NCI-H82 (cell line): ENCODE data around the gene SDR42E2.
"Not testable (repeated sequence)": the region's sequence is repeated elsewhere in the genome, so short reads cannot be mapped to it uniquely, and the experiment has no call there.

Source experiments
- DNase-seq: peaks from one replicate; lab custom pipeline; 2025; lab: John Stamatoyannopoulos, UW

Gene SDR42E2

DNA sequence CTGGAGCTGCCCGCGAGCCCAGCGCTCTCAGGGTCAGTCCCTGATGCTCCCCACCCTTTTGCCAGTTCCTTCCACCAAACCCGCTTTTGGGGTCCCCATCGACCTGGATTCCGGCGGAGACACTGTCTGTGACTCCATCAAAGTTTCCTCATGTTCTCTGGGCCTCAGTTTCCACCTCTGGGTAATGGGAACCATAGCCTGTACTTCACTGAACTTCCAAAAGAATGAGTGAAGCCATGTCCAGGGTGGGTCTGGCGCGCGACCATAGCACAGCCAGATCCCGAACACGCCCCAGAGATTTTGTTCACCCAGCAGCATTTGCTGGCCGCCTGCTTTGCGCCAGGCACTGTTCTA is 327 bp downstream of the SDR42E2 start:
- no peak for DNase-seq

DNA sequence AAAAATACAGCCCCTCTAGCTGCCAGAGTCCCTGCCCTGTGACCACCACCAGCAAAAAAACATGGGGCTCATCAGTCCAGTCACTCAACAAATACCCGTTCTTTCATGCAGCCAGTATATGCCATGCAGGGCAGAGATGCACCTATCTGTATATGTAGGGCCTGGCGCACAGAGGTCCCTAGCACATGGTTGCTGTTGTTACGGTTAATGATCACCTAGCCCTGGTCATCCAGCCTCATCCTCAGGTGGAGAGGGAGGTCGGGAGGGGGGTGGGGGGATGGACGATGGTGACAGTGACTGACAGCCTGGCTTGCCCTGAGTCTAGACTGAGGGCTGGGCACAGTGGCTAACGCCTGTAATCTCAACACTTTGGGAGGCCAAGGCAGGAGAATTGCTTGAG is 1.5 kb downstream of the SDR42E2 start:
- no peak for DNase-seq

DNA sequence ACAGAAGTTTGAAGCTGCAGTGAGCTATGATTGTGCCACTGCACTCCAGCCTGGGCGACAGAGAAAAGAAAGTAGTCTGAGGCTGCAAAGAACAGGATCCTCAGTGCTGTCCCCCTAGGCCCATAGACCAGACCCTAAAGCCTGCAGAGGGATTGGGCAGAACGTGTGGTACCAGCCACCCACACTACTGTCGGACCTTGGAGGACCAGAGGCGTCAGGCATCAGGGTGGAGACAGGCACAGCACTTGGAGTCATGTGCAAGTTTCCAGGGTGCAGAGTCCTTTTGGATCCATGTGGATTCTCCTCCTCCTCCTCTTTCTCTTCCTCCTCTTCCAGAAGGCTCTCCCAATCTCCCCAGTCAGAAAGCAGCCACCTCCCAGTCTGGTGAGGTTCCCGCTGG is 2.2 kb downstream of the SDR42E2 start:
- no peak for DNase-seq

DNA sequence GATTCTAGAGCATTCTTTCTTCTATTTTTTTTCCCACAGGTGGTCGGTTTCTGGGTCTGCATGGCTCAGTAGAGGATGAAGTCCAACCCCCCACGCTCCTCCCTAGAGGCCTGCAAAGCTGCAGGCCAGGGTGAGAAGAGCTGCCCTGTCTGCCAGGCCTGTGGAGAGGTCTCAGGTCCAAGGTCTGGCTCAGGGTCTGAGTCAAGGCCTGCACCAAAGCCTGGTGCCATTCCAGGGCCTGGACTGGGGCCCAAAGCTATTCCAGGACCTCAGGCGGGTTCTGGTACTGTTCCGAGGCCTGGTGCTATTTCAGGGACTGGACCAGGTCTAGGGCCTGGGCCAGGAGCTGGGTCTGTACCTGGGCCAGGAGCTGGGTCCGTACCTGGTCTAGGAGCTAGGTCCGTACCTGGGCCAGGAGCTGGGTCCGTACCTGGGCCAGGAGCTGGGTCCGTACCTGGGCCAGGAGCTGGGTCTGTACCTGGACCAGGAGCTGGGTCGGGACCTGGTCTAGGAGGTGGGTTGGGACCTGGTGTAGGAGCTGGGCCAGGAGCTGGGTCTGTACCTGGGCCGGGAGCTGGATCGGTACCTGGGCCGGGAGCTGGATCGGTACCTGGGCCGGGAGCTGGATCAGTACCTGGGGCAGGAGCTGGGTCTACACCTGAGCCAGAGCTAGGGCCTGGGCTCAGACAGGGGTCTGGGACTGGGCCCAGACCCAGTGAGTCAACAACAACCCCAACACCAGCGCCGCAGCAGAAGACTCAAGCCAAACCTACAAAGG is 3.4 kb downstream of the SDR42E2 start:
- no peak for DNase-seq

DNA sequence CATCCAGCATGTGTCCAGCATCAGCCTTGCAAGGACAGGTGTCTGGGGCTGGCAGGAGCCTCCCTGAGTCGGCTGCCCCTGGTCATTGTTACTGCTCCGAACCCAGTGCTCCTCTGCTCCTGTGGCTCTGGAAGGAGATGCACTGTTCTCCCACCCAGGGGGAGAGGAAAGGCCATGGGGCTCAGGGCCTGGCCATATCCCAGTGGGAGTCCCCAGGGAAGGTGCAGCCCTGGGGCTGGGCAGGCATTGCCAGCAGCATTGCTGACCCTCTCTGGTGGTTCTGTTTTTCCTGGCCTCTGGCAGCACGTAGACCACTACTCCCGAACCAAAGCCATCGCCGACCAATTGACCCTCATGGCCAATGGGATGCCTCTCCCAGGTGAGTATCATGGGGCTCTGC is 9.6 kb downstream of the SDR42E2 start:
- DNase-seq, result no peak

DNA sequence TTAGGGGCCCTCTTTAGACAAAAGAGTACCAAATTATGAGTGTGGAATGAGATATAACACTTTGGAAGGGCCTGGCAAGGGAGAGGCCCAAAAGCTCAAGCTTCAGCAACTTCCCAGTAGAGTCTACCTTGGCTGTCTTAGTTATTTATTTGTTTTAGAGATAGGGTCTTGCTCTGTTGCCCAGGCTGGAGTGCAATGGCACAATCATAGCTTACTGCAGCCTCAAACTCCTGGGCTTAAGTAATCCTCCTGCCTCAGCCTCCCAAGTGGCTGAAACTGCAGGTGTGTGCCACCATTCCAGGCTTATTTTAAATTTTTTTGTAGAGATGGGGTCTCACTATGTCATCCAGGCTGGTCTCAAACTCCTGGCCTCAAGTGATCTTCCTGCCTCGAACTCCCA is 10.3 kb downstream of the SDR42E2 start:
- not testable (repeated sequence) for DNase-seq

DNA sequence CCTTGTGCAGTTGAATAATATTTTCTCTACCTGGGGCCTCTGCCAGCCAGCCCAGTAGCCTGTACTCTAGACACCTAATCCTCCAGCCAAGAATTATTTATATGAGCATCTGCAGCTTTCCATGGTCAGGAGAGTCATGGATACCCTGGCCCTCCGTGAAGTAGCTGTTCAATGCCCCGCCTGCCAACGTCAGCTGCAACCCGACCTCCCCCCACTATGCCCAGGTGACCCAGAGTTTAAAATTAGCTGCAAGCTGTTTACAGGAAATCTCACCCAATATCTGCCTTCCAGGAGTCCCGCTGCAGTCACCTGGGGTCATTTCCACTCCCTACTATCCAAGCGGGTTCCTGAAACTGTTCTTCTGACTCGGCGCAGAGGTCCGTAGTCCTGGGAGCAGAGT is 12.3 kb downstream of the SDR42E2 start:
- DNase-seq, result no peak

DNA sequence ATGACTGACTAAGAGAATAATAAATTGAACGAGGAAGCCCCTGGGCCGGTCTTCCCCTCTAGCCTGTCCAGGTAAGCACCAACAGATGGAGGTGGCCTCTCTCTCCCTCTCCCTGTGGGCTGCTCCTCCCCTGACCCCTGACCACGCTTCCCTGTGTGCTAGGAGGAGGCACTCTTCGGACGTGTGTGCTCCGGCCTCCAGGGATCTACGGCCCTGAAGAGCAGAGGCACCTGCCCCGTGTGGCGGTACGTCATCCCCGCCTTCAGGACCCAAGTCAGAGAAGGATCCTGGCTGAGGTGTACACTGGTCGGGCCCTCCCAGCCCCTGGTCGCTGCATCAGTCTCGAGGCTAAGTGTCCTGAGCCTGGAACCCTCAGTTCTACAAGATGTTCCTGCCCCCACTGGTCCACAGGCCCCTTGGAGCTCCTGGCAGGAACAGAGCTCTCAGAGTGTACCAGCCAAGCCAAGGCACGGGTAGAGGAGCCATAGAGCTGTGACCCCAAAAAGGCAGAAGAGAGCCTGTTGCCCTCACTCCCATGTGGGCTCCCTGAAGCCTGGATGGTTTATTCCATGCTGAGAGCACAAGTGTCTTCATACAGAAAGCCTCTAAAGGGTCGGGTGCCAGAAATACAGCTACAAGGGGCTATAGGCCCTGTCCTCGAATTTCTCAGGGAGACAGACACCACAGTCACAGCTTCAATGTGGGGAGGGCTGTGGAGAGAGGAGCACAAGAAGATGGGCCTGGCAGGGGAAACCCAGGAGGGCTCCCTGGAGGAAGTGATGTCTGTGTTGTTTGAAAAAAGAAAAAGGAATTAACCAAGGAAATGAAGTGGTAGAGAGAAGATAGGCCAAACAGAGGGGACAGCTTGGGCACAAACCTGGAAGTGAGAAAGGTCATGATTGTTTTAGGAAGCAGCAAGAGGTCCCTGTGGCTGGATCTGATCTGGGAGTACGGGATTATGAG is 15.9 kb downstream of the SDR42E2 start:
- DNase-seq, result no peak

DNA sequence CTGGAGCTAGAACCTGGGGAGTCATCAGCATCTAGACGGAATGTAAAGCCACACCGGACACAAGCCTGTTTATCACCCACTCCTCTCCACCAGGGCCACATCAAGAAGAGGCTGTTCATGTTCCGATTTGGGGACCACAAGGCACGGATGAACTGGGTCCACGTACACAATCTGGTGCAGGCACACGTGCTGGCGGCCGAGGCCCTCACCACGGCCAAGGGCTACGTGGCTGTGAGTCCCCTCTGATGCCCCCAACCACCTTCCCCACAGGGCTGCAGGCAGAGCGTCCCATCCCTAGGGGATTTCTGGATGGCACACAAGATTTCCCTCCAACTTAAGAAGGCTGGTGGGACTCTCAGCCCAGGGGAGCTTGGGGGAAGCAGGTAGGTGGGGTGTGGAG is 19.1 kb downstream of the SDR42E2 start:
- DNase-seq, result no peak

DNA sequence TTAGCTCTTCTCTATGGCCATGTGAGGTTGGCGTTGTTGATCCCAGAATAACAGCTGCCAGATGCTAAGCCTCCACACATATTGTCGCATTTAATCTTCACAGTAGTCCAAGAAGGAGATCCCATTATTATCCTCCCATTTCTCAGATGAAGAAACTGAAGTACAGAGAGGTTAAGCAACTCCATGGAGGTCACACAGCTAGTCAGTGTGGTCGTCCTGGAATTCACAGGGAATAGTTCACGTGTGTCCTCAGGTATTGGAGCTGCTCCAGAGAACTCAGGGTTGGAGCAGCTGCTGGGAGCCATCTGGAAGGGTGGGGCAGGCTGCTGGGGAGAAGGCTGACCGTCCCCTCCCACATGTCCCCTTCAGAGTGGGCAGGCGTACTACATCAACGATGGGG is 19.5 kb downstream of the SDR42E2 start:
- DNase-seq, result peak; percentile 31

DNA sequence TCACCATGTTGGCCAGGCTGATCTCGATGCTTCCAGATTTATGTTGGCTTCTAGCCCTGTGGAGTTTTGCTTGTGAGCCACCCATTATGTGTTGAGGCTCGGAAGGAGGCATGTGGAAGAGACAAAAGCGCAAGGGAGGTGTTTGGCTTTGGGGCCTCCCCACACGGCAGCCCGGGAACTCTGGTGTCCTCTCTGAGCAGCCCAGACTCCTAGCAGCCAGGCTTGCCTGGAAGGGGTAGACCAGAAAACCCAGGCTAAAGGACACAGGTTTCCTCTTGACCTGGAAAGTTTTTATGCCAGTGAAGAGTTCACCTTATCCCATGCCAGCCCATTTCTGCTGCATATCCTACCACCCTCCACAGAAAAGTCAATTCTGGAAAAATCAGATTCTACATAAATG is 21.0 kb downstream of the SDR42E2 start:
- DNase-seq, result no peak

DNA sequence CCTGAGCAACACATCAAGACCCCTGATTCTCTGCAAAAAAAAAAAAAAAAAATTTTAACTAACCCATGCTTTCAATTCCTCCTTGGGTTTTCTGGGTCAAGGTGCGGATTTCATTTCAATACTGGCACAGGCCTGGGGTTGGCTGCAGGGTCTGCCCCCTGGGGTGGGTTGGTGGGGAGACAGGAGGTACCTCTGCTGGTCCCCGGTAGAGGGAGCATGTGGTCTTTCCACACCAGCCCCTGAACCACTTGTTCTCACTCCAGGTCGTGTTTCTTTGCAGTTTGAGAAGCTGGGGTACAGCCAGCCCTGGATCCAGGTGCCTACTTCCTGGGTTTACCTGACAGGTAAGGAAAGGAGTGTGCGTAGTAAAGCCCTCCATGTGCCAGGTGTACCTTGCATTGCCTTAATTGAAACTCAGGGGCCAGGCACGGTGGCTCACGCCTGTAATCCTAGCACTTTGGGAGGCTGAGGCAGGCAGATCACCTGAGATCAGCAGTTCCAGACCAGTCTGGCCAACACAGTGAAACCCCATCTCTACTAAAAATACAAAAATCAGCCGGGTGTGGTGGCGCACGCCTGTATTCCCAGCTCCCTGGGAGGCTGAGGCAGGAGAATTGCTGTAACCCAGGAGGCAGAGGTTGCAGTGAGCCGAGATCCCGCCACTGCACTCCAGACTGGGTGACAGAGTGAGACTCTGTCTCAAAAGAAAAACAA is 21.8 kb downstream of the SDR42E2 start:
- peak; percentile 68 for DNase-seq

DNA sequence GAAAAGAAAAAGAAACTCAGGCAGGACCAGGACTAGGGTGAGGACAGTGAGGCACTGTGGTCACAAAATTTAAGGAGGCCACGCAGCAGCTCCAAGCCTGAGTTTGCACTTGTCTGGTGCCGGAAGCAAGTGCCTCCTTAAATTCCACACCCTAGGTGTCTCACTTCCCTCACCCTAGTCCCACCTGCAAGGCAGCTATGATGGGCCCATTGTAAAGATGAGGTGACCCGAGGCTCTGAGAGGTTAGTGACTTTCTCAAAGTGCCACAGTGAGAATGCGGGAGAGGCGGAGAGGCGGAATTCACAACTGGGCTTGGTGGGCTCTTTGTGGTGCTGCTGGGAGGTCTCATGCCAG is 22.3 kb downstream of the SDR42E2 start:
- no peak for DNase-seq

DNA sequence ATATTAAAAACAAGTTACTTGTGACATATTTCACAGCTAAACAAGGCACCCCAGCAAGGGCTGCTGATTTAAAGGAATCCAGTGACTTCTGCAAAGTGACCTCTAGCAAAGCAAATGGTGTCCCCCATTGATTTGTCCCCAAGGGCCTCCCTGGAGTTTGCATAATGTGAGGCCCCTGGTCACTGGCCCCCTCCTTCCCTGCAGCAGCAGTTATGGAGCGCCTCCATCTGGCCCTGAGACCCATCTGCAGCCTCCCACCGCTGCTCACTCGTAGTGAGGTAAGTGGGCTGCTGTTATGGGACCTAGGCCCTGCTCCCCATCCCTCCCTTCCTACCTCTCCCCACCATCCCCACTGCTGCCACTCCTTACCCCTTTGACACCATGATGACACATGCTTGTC is 24.2 kb downstream of the SDR42E2 start:
- DNase-seq, result peak; percentile 45

DNA sequence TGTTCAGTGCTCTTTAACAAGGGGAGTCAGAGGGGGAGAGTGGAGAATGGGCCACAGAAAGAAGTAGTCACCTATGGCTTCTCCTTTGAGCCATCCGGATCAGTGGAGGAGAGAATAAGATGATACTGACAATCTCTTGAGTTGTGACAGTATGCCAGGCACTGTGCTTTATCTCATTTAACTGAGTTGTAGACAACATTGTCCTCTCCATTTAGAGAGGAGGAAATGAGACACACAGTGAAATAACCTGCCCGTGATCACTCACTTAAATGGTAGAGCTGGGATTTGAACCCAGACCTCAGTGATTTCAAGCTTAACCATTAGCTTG is 25.9 kb downstream of the SDR42E2 start:
- DNase-seq, result no peak

DNA sequence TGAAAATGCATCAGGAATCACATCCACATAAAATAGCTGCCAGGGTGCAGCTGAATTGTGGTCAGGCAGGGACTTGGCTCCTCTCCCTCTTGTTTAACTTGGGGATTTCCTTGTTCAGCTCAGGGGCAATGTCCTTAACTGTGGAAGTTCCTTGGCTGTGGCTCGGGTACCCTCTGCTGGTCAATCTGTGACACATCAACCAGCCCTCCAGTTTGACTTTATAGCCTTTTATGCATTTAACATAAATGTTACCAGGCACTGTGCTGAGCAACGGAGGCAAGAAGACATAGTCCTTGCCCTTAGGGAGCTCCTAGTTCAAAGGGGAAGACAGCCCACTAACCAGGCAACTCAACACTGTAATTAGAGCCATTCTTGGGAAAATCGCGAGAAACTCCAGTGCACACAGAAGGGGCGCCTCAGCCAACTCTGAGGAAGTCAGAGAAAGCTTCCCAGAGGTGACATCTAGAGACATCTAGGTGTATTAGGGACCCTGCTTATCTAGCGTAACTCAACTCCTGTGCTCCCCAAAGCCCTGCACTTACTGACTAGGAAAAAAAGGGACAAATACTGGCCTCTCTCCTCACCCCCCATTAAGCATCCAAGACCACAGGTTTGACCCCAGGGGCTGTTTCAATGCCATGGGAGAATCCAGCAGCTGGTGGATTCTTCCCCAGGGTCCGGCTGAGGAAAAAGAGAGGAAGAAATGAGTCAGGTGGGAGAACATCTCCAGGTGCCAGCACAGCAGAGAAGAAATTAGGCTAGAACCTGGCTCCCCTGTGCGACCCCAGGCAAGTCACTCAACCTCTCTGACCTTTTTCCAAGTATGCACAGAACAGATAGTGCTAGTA is 26.5 kb downstream of the SDR42E2 start:
- DNase-seq, result peak; percentile 86

DNA sequence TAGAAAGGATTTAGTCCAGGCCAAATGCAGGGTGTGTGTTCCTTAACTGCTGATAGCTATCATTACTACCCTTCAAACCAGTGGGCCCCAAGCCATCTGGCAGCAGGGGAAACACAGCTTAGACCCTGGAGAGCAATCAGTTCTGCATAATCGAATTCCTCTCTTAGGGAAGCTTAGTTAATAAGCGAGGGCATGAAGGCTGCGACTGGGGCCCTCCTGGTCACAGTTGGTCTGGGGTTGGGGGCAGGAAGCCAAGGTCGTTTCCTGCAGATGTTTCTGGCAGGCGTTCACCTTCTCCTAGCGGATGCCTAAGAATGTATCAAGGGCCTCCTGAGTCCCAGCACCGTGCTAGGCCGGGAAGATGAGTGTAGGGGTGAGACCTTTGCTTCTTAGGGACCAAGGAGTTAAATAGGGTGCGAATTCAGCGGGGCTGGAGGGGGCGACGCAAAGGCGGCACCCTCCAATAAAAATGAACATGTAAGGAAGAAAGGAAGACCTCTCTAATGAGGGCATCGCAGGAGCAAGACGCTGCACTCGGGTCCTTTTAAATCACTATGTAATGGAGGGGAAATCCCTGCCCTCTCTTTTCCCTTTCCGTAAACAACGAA is 27.3 kb downstream of the SDR42E2 start:
- peak; percentile 98 for DNase-seq

DNA sequence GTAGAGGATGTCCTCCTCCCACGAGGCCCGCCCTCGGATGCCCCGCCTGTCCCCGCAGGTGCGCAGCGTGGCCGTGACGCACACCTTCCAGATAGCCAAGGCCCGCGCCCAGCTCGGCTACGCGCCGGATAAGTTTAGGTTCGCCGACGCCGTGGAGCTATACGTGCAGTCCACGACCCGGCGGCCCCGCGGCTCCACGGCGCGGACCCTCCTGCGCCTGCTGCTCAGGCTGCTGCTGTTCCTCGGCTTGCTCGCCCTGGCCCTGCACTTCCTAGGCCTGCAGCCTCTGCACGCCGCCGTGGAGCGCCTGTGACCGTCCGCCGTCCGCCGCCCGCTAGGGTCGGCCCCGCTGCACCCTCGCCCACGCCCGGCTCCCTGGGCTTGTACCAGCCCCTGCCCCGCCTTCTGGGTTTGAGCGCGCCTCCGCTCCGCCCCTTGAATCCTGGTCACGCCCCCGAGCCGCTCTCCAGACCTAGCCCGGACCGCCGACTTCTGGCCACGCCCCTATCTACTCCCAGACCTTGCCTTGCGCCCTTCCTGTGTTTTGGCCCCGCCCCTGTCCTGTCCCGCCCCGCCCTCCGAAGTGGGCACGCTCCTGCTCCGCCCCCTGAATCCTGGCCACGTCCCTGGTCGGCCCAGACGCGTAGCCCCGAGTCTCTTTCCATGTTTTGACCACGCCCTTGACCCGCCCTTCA is 27.9 kb downstream of the SDR42E2 start:
- peak; percentile 100 for DNase-seq

DNA sequence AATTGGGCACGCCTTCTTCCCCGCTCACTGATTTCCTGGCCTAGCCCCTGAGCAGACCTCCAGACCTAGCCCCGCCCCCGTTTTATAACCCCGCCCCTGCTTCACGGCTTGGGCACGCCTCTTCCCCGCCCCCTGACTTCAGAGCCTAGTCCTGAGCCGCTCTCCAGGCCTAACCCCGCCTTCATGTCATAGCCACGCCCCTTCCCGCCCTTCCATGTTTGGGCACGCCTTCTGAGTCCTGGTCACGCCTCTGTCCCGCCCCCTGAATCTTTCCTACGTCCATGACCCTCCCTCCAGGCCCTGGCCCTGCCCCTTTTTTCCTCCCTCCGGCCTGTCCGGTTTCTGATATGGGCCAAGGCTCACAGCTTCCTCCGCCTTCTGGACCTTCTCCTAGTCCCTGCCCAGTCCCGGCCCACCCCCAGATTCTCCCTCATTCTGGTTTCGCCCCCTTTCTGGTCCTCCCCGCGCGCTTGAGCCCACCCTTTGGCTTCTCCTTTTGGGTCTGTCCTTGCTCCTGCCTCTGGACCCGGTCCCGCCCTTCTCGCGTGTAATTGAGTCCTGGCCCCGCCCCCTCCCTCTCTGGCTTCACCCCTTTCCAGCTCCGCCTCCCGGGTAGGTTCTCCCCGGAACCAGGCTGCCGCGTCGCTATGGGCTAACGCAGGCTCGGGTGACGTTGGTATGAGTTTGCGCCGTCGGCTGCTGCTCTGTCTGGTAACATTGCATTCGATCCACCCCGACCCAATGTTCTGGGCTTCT is 28.6 kb downstream of the SDR42E2 start:
- DNase-seq, result peak; percentile 100
